GM18867 (cell line): Measurements from ENCODE around the gene PADI3.

Source experiments
- ATAC-seq: cut with Tn5 transposase; IDR thresholded peaks from one replicate; pipeline ENCODE4 v1.9.1; 2021; ENCODE audit warnings: mild to moderate bottlenecking, moderate library complexity; ENCODE audit not compliant: unreplicated experiment

Gene PADI3, protein sequence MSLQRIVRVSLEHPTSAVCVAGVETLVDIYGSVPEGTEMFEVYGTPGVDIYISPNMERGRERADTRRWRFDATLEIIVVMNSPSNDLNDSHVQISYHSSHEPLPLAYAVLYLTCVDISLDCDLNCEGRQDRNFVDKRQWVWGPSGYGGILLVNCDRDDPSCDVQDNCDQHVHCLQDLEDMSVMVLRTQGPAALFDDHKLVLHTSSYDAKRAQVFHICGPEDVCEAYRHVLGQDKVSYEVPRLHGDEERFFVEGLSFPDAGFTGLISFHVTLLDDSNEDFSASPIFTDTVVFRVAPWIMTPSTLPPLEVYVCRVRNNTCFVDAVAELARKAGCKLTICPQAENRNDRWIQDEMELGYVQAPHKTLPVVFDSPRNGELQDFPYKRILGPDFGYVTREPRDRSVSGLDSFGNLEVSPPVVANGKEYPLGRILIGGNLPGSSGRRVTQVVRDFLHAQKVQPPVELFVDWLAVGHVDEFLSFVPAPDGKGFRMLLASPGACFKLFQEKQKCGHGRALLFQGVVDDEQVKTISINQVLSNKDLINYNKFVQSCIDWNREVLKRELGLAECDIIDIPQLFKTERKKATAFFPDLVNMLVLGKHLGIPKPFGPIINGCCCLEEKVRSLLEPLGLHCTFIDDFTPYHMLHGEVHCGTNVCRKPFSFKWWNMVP

DNA sequence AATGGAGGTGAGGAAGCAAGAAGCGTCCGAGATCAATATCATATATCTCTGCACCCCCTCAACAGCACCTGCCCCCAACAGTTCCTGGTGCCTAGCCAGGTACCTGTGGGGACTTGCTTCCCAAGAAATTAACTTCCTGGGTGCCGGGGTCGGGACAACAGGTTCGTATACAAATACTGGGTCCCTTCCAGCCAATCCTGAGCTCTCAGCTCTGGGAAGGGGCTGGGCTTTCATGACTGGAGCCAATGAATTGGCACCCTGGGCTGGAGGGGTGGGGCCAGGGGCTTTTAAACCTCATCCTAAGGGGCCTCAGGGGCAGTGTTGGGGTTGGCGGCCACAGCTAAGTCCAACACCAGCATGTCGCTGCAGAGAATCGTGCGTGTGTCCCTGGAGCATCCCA, at the start of gene PADI3:
PADI3 (plus strand) TSS at position 318 of the 400 bp plus-strand sequence; CDS start at position 358, 40 bp downstream.
- no peak for ATAC-seq

DNA sequence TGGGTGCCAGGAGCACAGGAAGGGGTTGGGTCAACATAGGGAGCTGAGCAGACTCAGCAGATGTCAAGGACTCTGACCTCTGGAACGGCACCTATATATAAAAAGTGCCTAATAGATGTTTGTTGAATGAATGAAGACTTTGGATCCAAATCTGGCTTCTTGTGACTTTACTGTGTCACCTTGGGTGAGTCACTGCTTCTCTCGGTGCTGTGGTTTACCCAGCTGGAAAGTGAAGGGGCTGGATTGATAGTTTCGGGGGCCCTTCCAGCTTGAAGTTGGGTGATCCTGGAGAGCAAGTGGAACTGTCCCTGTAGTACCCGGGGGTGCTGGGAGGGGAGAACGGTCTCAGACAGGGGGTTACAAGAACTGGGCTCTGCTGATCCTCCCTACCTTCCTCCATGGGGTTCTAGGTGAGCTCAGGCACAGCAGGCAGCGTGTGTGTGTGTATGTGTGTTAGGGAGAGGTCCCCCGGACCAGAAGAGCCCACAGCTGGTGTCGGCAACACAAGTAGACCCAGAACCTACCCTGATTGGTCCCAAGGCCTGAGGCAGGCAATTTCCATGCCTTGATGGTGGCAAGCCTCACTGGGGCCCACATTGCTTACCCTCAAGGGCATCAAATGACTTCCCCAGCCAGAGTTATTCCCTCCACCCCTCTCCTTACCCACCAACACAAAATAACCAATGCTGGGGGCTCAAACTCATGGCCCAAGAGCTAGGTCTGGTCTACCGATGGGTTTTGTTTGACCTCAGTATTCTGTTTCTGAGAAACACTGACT, 49.4 kb upstream of the PADI3 start:
- ATAC-seq = no peak

GRCh38 chr1:17200246-17200645, 48.7 kb upstream of the PADI3 start:
- no peak for ATAC-seq

GRCh38 chr1:17200756-17201155, 48.1 kb upstream of the PADI3 start:
- ATAC-seq = no peak

DNA sequence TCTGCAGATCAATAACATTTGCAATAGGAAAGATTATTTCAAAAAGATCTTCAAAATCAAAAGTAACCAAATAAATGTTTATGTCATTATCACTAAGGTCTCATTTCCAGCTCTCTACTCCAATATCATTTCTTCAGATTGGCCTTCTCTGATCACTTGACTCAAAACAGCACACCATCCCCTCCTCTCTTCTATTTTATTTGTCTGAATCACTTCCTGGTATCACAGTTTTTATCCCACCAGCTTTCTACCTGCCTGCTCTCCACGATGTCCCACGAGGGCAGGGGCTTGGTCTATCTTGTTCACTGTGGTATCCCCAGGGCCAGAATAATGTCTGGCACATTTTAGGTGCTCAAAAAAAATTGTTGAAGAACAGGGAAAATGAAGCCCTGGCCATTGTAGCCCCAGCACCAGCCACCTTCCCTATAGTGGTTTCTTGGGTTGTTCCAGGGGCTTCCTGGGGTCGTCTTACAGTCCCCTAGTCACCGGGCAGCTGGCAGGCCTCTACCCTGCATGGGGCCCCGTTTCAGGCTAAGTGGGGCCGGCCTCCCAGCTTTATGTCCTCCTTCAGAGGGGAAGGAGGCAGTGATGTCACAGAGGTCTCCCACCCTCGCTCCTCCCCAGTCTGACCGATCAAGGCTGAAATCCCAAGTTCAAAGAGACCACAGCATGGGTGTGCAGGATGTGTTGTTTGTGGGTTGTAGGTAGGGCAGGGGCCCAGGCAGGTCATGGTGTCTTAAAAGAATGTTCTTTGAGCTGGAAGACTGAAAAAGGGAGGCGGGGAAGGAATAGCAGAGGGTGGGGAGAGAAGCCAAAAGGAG, 47.5 kb upstream of the PADI3 start:
- ATAC-seq = no peak

- ATAC-seq = no peak
These were observed 44.1 kb upstream of the PADI3 start, which contains the start of gene PADI1 for GRCh38 chr1:17204546-17205440. TSS of gene PADI1 (plus strand) at chr1:17205128. CDS start at chr1:17205218, 90 bp downstream.

DNA sequence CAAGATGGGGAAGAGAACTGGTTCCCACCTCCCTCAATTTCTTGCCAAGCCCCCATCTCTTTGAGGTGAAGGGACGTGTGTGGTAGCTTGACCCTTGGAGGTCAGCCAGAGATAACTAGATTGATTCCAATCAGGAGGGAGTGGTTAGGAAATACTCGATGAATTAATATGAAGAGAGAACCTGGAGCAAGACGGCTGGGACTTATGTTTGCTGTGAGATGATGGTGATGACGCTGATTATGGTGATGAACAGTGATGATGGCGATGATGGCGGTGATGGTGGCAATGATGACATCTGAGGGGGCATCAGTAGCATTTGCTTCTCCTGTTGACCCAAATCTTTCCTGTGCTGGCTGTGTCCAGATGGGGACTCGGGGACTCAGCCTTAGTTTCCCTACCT, 43.2 kb upstream of the PADI3 start:
- ATAC-seq = no peak

DNA sequence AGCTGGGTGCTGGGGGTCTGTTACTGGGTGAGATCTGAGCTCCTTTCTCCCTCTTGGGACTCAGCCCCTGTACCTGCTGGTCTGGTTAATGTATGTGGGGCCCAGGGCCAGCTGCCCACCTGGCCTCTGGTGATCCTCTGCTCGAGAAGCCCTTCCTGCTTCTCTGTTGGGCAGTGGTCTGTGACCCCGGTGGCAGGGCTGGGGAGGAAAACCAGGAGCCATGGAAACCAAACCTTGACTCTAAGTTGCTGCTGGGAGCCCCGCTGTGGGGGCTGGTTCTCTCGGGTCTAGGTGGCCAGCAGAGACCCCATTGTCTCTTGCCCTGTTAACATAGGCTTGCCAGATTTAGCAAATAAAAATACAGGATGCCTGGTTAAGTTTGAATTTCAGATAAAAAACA, 42.7 kb upstream of the PADI3 start:
- ATAC-seq = no peak

DNA sequence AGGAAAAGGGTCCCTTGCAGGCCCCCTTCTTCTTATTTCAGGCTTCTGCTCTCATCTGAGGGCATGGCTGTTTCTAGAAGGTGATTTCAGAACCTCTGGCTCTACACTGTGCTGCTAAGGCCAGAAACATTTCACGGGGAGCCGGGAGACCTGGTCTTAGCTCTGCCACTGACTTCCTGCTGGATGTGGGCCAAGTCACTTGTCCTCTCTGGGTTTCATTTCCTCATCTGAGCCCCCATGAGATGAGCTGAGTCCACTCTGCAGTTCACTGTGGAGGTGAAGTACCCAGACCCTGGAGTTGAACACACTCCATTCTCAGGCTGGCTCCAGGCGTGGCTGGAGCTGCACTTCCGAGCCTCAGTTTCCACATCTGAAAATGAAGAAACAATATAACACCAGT, 41.9 kb upstream of the PADI3 start:
- ATAC-seq = no peak

DNA sequence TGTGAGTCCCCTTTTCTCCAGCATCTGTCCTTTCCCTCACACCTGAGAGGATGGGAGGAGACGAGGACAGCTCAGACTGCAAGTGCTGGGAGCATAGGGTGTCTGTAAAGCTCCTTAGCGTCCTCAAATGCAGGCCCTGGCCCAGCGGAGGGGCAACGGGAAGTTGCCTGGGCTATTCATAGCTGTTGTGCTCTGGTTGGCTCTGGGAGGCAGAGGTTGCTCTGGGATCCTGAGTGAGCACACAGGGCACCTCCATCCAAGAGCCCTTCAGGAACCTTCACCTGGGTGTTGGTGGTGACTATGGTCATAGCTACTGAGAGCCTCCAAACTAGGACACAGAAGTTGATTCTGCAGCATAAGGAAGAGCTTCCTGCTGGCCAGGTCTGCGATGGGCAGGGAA, 41.4 kb upstream of the PADI3 start:
- ATAC-seq = no peak

- ATAC-seq = no peak
These were observed 40.9 kb upstream of the PADI3 start for GRCh38 chr1:17207966-17208418.

GRCh38 chr1:17208546-17208945, 40.4 kb upstream of the PADI3 start:
- ATAC-seq = no peak

DNA sequence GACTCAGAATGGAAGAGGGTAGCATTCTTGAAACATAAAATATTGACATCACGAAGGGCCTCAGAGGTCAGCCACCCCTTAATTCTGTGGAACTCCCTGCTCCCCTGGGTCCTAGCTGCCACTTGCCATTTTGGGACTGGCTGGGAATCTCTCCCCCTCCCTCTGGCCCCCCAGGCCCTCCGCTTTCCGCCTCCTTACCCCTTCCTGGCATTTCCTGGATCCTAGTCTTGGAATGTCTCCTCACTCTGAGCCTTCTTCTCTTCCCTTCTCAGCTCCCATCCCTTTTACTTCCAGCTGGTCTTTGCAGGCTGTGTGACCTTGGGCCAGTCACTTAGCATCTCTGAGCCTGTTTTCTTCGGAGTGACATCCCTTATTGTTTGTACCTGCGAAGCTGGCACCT, 39.5 kb upstream of the PADI3 start:
- no peak for ATAC-seq

- no peak for ATAC-seq
These were observed 38.7 kb upstream of the PADI3 start for GRCh38 chr1:17210176-17210575.

GRCh38 chr1:17211377-17211776, 37.5 kb upstream of the PADI3 start:
- no peak for ATAC-seq

DNA sequence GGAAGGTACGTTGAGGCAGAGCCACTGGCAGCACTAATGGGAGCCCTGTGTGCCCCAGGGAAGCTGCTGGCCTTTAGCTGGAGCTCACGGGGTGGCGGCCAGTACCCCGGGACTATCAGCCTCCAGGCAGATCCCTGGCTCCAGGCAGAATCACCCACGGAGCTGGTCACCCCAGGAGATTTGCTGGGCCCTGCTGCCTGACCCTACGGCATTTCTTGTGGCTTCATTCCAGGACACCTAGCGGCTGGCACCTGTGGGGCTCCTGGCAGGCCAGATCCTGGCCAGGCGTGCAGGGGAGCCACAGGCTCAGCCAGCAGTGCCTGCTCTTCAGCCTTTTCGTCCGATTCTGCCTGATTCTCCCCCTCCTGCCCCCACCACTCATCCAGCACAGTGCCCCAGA, 36.9 kb upstream of the PADI3 start:
- no peak for ATAC-seq

DNA sequence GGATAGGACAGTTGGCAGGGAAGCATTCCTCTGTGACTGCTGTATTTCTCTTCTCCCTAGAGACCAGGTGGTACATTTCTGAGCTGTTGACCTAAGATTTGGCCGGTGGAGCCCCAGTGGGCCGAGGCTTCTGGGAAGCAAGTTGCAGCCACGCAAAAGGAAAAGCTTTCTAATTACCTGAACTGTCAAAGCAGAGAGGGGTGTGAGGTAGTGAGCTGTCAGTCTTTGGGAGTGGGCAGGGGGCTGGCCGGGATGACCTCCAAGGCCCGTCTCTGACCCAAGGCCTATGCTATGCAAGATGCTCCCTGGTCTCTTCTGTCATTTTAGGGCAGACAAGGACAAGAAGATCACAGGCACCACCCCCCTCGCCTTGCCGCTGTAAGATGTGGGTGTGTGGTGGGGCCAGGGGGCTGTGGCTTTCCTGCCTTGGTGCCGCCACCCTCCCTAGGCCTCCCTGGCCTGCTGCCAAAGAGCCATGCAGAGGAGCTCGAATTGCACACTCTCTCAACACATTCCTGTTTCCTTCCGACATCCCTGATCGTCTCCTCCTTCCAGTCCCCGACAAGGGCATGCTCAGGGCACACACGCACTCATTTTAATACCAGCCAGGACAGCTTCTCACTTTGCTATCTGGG, 36.3 kb upstream of the PADI3 start:
- no peak for ATAC-seq

DNA sequence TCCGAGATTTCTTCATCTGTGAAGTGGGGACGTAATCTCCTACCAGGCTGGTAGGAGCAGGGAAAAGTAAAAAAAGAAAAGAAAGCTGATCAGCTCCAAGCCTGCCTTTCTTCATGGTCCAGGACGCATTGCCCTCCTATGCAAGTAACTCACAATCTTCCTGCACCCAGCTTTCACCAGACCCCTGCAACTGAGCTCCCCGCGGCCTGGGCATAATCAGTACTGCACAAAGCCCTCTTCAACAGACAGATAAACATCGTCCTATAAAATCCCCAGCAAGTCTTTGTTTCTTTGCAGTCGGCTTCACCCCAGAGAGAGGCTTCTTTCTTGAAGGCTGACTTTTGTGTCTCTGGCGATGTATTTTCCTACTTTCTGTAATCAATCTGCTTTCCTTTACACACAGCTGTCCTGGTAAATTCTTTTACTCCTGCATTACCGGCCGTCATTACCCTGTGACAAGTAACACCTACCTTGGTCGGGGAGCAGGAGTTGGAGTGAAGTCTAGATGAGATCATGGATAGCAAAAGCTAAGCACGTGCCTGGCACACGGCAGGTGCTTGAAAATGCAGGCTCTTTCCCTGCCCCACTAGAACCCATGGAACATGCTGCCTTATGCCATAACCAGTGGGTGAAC, 35.6 kb upstream of the PADI3 start:
- ATAC-seq = no peak

GRCh38 chr1:17213782-17214148, 35.1 kb upstream of the PADI3 start:
- ATAC-seq = no peak
